ENCODE data around the gene VWA3B. TPM values are rescaled to one million over a fixed set of nuclear protein-coding genes. Genes with fewer than 3 reads are reported as not detected.

VWA3B gene
- total RNA-seq, 2 donors from 2014 or later = 4.0 TPM; not detected in 1

DNA sequence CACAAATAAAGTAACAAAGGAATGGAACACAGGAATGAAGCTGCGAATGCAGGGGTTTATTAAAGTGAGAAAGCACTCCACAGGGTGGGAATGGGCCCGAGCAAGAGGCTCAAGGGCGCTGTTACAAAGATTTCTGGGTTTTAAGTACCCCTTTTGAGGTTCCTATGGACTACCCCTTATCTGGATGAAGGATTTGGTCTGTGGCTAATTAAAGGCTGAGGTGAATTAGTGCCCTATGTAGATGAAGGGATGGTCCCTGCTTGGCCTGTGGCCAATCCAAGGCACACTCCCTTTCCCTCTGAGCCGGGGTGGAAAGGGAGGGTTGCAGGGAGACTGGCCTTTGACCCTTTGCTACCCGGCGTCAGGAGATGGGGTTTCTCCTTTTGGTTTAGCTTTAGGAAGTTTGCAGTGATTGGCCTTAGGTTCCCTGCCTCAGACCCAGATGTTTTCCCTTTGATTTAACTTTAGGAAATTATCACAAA lies 211.8 kb downstream of the VWA3B start:
- intact Hi-C loops (cut with DNase I) = no loop called here
- H3K9me3 ChIP-seq = no peaks in the 10 kb centered on the region
- no peaks in the 10 kb centered on the region for H3K27me3 ChIP-seq (replicated peaks; ENCODE audit: insufficient read depth)
- H3K36me3 ChIP-seq = no peaks in the 10 kb centered on the region
- DNase-seq (ENCODE audit: low spot score) = no peak
- WGBS = 73% methylated on average over 6 of the region's 6 CpGs
- H3K4me1 ChIP-seq (replicated peaks) = peaks cover 3% of the 10 kb centered on the region
- H3K27ac ChIP-seq = peak overlapping the region in 1 of 2 donors; percentile 24
- TF ChIP-seq, protein P1, sequence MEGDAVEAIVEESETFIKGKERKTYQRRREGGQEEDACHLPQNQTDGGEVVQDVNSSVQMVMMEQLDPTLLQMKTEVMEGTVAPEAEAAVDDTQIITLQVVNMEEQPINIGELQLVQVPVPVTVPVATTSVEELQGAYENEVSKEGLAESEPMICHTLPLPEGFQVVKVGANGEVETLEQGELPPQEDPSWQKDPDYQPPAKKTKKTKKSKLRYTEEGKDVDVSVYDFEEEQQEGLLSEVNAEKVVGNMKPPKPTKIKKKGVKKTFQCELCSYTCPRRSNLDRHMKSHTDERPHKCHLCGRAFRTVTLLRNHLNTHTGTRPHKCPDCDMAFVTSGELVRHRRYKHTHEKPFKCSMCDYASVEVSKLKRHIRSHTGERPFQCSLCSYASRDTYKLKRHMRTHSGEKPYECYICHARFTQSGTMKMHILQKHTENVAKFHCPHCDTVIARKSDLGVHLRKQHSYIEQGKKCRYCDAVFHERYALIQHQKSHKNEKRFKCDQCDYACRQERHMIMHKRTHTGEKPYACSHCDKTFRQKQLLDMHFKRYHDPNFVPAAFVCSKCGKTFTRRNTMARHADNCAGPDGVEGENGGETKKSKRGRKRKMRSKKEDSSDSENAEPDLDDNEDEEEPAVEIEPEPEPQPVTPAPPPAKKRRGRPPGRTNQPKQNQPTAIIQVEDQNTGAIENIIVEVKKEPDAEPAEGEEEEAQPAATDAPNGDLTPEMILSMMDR (IDR thresholded peaks at IDR 0.05) = no peak
- no peak for TF ChIP-seq POLR2AphosphoS5 (IDR thresholded peaks at IDR 0.05)
- no peak for TF ChIP-seq POLR2A (IDR thresholded peaks at IDR 0.05)
- no peak overlapping the region for H3K4me3 ChIP-seq

DNA sequence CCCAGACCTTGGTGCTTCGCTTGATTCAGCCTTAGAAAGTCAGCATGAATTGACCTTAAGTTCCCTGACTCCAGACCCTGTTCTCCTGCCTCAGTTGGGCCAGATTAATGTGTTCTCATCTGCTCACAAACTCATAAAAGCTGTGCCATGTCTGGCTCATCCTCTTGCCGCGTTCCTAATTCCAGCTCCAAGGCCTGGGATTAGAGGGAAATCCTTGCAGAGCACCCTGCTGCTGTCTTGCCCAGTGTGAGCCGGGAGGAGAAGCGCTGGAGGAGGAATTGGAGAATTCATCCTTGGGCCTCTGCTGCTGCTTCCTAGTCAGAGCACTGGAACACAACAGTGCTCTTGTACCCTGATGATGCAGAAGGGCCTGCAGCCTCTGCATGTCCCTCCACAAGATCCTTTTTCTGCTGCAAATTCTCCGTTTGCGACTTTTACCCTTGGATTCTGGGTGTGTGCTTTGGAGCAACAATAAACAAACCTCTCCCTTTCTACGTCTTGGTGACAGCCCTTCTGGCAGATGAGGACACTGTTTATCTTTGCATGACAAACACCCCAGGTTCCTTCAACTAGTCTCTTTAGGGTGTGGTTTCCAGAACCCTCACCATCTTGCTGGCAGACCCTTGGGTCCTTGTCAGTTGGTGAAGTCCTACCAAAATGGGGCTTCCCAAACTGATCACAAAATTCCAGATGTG lies 212.4 kb downstream of the VWA3B start:
- TF ChIP-seq POLR2AphosphoS5 (IDR thresholded peaks at IDR 0.05) = no peak
- TF ChIP-seq POLR2A (IDR thresholded peaks at IDR 0.05) = no peak
- TF ChIP-seq, protein P1 (IDR thresholded peaks at IDR 0.05) = no peak
- WGBS = 75% methylated on average over 8 of the region's 8 CpGs
- no peak for DNase-seq (ENCODE audit: low spot score)
- H3K4me3 ChIP-seq = no peak overlapping the region
- H3K4me1 ChIP-seq (replicated peaks) = peaks cover 3% of the 10 kb centered on the region
- no peaks in the 10 kb centered on the region for H3K9me3 ChIP-seq
- H3K36me3 ChIP-seq = no peaks in the 10 kb centered on the region
- no peaks in the 10 kb centered on the region for H3K27me3 ChIP-seq (replicated peaks; ENCODE audit: insufficient read depth)
- peak overlapping the region; percentile 8 to 24 for H3K27ac ChIP-seq
- intact Hi-C loops (cut with DNase I) = no loop called here

DNA sequence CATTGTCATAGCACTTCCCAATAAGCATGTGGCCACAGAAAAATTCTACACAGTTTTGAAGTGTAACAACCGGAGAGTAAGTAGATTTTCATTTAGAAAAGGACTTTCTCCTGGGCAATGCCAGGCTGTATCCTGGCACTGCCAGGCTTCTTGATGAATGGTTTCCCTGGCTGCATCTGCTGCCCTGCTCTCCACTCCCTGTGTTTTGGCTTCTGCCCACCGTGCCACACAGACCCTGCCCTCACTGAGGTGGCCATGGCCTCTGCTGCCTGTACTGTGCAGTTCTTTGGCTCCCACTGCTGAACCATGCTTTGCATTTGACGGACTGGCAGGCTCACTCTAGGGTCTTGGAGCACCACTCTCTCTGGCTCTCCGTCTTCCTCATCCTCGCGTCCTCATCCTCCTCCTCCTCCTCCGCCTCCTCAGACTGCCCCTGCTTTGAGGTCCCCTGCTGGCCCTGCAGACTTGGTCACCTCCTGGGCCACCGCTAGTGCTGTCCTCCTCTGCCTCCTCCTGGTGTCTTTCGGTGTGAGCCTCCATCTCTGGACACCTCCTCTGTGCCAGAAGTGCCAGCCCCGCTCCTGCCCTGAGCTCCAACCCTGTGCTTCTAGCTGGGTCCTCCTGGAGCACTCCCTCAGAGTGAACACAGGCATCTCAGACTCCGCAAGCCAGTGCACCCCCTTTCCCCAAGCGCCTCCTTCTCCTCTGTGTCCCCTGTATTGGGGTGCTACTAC lies 213.3 kb downstream of the VWA3B start:
- Histone ChIP-seq H3K4me3 (no peak overlapping the region), H3K4me1 (replicated peaks) (peaks cover 3% of the 10 kb centered on the region), H3K27me3 (replicated peaks; ENCODE audit: insufficient read depth) (no peaks in the 10 kb centered on the region), H3K36me3 (no peaks in the 10 kb centered on the region), H3K9me3 (no peaks in the 10 kb centered on the region), H3K27ac (peak overlapping the region in 1 of 2 donors; percentile 8)
- intact Hi-C loops (cut with DNase I) = no loop called here
- WGBS = 89% methylated on average over 12 of the region's 12 CpGs
- TF ChIP-seq POLR2AphosphoS5 (IDR thresholded peaks at IDR 0.05) (no peak), POLR2A (IDR thresholded peaks at IDR 0.05) (no peak)
- TF ChIP-seq, protein P1 (IDR thresholded peaks at IDR 0.05) = no peak
- DNase-seq (ENCODE audit: low spot score) = no peak

DNA sequence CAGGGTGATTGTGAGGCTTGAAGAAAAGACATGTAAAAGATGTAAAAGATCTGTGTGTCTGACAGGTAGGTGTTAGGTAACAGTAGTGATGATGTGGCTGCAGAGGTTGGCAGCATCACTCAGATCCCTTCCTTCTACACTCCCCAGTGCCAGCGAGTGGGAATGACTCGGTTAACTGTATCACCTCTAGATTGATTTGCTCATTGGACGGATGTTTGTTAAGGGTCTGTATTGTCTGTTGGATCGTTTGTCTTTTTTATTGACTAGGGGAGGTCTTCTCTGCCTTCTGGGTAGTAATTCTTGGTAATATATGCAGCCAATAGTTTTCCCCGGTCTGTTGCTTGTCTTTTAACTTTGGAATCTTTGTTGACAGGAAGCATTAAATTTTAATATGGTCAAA lies 214.5 kb downstream of the VWA3B start:
- no peaks in the 10 kb centered on the region for H3K27me3 ChIP-seq (replicated peaks; ENCODE audit: insufficient read depth)
- no peaks in the 10 kb centered on the region for H3K36me3 ChIP-seq
- no peaks in the 10 kb centered on the region for H3K9me3 ChIP-seq
- peaks cover 3% of the 10 kb centered on the region for H3K4me1 ChIP-seq (replicated peaks)
- H3K27ac ChIP-seq = no peak overlapping the region
- intact Hi-C loops (cut with DNase I) = no loop called here
- no peak for DNase-seq (ENCODE audit: low spot score)
- H3K4me3 ChIP-seq = no peak overlapping the region
- TF ChIP-seq, protein P1 (IDR thresholded peaks at IDR 0.05) = no peak
- TF ChIP-seq POLR2AphosphoS5 (IDR thresholded peaks at IDR 0.05) (no peak), POLR2A (IDR thresholded peaks at IDR 0.05) (no peak)
- WGBS = 23% methylated on average over 5 of the region's 5 CpGs

Data from prostate gland (tissue), 2 donors.